ENCODE results near the gene PMF1. TPM values are rescaled to one million over a fixed set of nuclear protein-coding genes. Genes with fewer than 3 reads are reported as not detected.

Gene PMF1
- total and polyA plus RNA-seq, 5 experiments from 2014 or later = 49.1 to 79.9 (median 70.8) TPM

- POLR2A ChIA-PET = interaction anchor here (0.6 to 3.2 kb wide), 18 partner anchors 10 to 1008 kb away, joined by 3 to 21 read pairs (median 4); partner anchors contain the start of genes CCT3, CLK2, GLMP and MEF2D
- Mint-ChIP-seq H3K36me3 (peaks cover 0 to 22% (median 3%) of the 10 kb centered on the region in 3 donors), H3K4me3 (peak overlapping the region; percentile 93 to 100 (median 97)), H3K27me3 (no peaks in the 10 kb centered on the region), H3K27ac (peak overlapping the region; percentile 82 to 98 (median 94)), H3K9me3 (no peaks in the 10 kb centered on the region), H3K4me1 (peaks cover 28 to 54% (median 48%) of the 10 kb centered on the region in 4 donors)
- DNase-seq = peak in 3 of 10 donors; percentile 11 to 53 (median 13)
- no peak for ATAC-seq
These were observed 69.1 kb downstream of the PMF1 start for GRCh38 chr1:156281693-156282478.

GRCh38 chr1:156282479-156283222 is 69.8 kb downstream of the PMF1 start, which contains the start of gene SMG5:
SMG5 (minus strand) TSS chr1:156282825; CDS start chr1:156282680, 145 bp downstream.
- peaks cover 28 to 50% (median 47%) of the 10 kb centered on the region in 4 donors for H3K4me1 Mint-ChIP-seq
- peak within 1 kb of the TSS; percentile 92 to 98 (median 96) for H3K27ac Mint-ChIP-seq

GRCh38 chr1:156283521-156283920 is 70.7 kb downstream of the PMF1 start:
- H3K27me3 Mint-ChIP-seq = no peaks in the 10 kb centered on the region
- DNase-seq (no peak), ATAC-seq (no peak)
- peak overlapping the region; percentile 93 to 100 (median 97) for H3K4me3 Mint-ChIP-seq
- H3K36me3 Mint-ChIP-seq = peaks cover 0 to 6% (median 0%) of the 10 kb centered on the region in 3 donors
- H3K9me3 Mint-ChIP-seq = no peaks in the 10 kb centered on the region
- peaks cover 28 to 50% (median 45%) of the 10 kb centered on the region in 4 donors for H3K4me1 Mint-ChIP-seq
- POLR2A ChIA-PET = interaction anchor here (0.6 to 3.2 kb wide), 15 partner anchors 8 to 484 kb away, joined by 3 to 21 read pairs (median 4); partner anchors contain the start of genes CCT3, GLMP, MEF2D and PMF1
- H3K27ac Mint-ChIP-seq = peak overlapping the region; percentile 10 to 98 (median 96)

More at GRCh38 chr1:156282479-156283222, 69.8 kb downstream of the PMF1 start, which contains the start of gene SMG5:
- H3K9me3 Mint-ChIP-seq = no peaks in the 10 kb centered on the region
- POLR2A ChIA-PET = interaction anchor here (0.6 to 3.2 kb wide), 21 partner anchors 9 to 1009 kb away, joined by 3 to 21 read pairs (median 4); partner anchors contain the start of genes CCT3, CLK2, GLMP and MEF2D
- ATAC-seq = peak; percentile 94 to 95
- DNase-seq = peak; percentile 91 to 98 (median 96)
- peak within 1 kb of the TSS; percentile 93 to 100 (median 97) for H3K4me3 Mint-ChIP-seq
- peaks cover 0 to 15% (median 3%) of the 10 kb centered on the region in 3 donors for H3K36me3 Mint-ChIP-seq
- no peaks in the 10 kb centered on the region for H3K27me3 Mint-ChIP-seq

GRCh38 chr1:156284112-156284511 is 71.3 kb downstream of the PMF1 start, which contains the start of gene TMEM79:
TMEM79 (plus strand) TSS chr1:156284325; CDS start chr1:156285227, 902 bp downstream.
- no peak for DNase-seq
- H3K4me1 Mint-ChIP-seq = peaks cover 28 to 50% (median 45%) of the 10 kb centered on the region in 4 donors
- POLR2A ChIA-PET = interaction anchor here (0.5 to 3.2 kb wide), 5 partner anchors 10 to 316 kb away, joined by 3 to 21 read pairs (median 3); partner anchors contain the start of genes GLMP and MEF2D

GRCh38 chr1:156284757-156285156 is 72.0 kb downstream of the PMF1 start:
- no peak for ATAC-seq
- H3K4me1 Mint-ChIP-seq = peaks cover 28 to 49% (median 44%) of the 10 kb centered on the region in 4 donors
- no peak for DNase-seq
- no peaks in the 10 kb centered on the region for H3K27me3 Mint-ChIP-seq
- H3K27ac Mint-ChIP-seq = peak overlapping the region in 1 of 10 donors; percentile 31
- POLR2A ChIA-PET = interaction anchor here (1.0 to 3.2 kb wide), 2 partner anchors 10 to 14 kb away, joined by 3 to 21 read pairs; partner anchors contain the start of gene GLMP
- H3K9me3 Mint-ChIP-seq = no peaks in the 10 kb centered on the region
- H3K36me3 Mint-ChIP-seq = peaks cover 0 to 9% (median 0%) of the 10 kb centered on the region in 3 donors
- peak overlapping the region in 5 of 10 donors; percentile 22 to 58 (median 39) for H3K4me3 Mint-ChIP-seq

More at GRCh38 chr1:156284112-156284511, 71.3 kb downstream of the PMF1 start, which contains the start of gene TMEM79:
- no peaks in the 10 kb centered on the region for H3K27me3 Mint-ChIP-seq
- H3K4me3 Mint-ChIP-seq = peak within 1 kb of the TSS; percentile 93 to 100 (median 97)
- H3K27ac Mint-ChIP-seq = peak within 1 kb of the TSS; percentile 92 to 98 (median 96)
- peaks cover 0 to 5% (median 0%) of the 10 kb centered on the region in 3 donors for H3K36me3 Mint-ChIP-seq
- no peaks in the 10 kb centered on the region for H3K9me3 Mint-ChIP-seq
- ATAC-seq = no peak

GRCh38 chr1:156285437-156285836 is 72.6 kb downstream of the PMF1 start:
- Mint-ChIP-seq H3K9me3 (no peaks in the 10 kb centered on the region), H3K27ac (no peak overlapping the region), H3K4me3 (no peak overlapping the region), H3K27me3 (no peaks in the 10 kb centered on the region), H3K36me3 (peaks cover 0 to 14% (median 0%) of the 10 kb centered on the region in 3 donors), H3K4me1 (peaks cover 28 to 43% (median 39%) of the 10 kb centered on the region in 4 donors)
- DNase-seq = no peak
- no peak for ATAC-seq
- POLR2A ChIA-PET = no interaction called here

GRCh38 chr1:156286061-156286460 is 73.3 kb downstream of the PMF1 start:
- no peak for ATAC-seq
- no peak overlapping the region for H3K27ac Mint-ChIP-seq
- H3K4me3 Mint-ChIP-seq = peak overlapping the region in 1 of 10 donors; percentile 33
- peaks cover 25 to 36% (median 34%) of the 10 kb centered on the region in 4 donors for H3K4me1 Mint-ChIP-seq
- H3K9me3 Mint-ChIP-seq = no peaks in the 10 kb centered on the region
- POLR2A ChIA-PET = no interaction called here
- no peak for DNase-seq
- no peaks in the 10 kb centered on the region for H3K27me3 Mint-ChIP-seq
- peaks cover 0 to 14% (median 0%) of the 10 kb centered on the region in 3 donors for H3K36me3 Mint-ChIP-seq

Other genes starting within 250 kb of the PMF1 start
- gene ARHGEF2, start 234.5 kb upstream of the PMF1 start, total RNA-seq = 100 to 1,000 TPM; 204 to 210 TPM
- gene ARHGEF2, start 234.5 kb upstream of the PMF1 start, polyA plus RNA-seq = 10 to 100 TPM; 13.8 to 22.0 (median 15.8) TPM
- 100 to 1,000 TPM; 199 to 218 TPM for gene SSR2, start 192.1 kb upstream of the PMF1 start, total RNA-seq
- gene SSR2, start 192.1 kb upstream of the PMF1 start, polyA plus RNA-seq = 100 to 1,000 TPM; 345 to 396 (median 347) TPM
- 10 to 100 TPM; 31.6 to 34.8 TPM for gene UBQLN4, start 159.2 kb upstream of the PMF1 start, total RNA-seq
- 1 to 10 TPM; 6.9 to 9.7 (median 7.6) TPM for gene UBQLN4, start 159.2 kb upstream of the PMF1 start, polyA plus RNA-seq
- 10 to 100 TPM; 22.6 to 24.2 TPM for gene LAMTOR2, start 158.2 kb upstream of the PMF1 start, total RNA-seq
- gene LAMTOR2, start 158.2 kb upstream of the PMF1 start, polyA plus RNA-seq = 100 to 1,000 TPM in 1 of 3 donors, 10 to 100 TPM in 2; 89.1 to 102 (median 96.1) TPM
- gene RAB25, start 151.8 kb upstream of the PMF1 start, total RNA-seq = 1 to 10 TPM; 1.1 to 1.3 TPM
- 1 to 10 TPM in 1 of 3 donors, under 1 TPM in 2; 0.81 to 2.0 (median 0.96) TPM for gene RAB25, start 151.8 kb upstream of the PMF1 start, polyA plus RNA-seq
- gene MEX3A, start 130.5 kb upstream of the PMF1 start, total RNA-seq = under 1 TPM in 1 of 2 experiments, not detected in 1; 0.38 TPM
- not detected for gene MEX3A, start 130.5 kb upstream of the PMF1 start, polyA plus RNA-seq
- 1 to 10 TPM; 2.0 to 2.7 TPM for gene LMNA, start 98.3 kb upstream of the PMF1 start, total RNA-seq
- 1 to 10 TPM in 1 of 3 donors, under 1 TPM in 2; 0.62 to 4.0 (median 0.75) TPM for gene LMNA, start 98.3 kb upstream of the PMF1 start, polyA plus RNA-seq
- gene SEMA4A, start 59.4 kb upstream of the PMF1 start, total RNA-seq = 1 to 10 TPM; 1.2 TPM
- 1 to 10 TPM in 1 of 3 donors, under 1 TPM in 2; 0.16 to 1.4 (median 0.22) TPM for gene SEMA4A, start 59.4 kb upstream of the PMF1 start, polyA plus RNA-seq
- 10 to 100 TPM; 16.8 to 21.4 TPM for gene SLC25A44, start 18.9 kb upstream of the PMF1 start, total RNA-seq
- gene SLC25A44, start 18.9 kb upstream of the PMF1 start, polyA plus RNA-seq = 10 to 100 TPM in 1 of 3 donors, 1 to 10 TPM in 2; 6.0 to 16.4 (median 9.7) TPM
- gene BGLAP, start 29.2 kb downstream of the PMF1 start, total RNA-seq = 1 to 10 TPM; 6.5 to 7.8 TPM
- gene BGLAP, start 29.2 kb downstream of the PMF1 start, polyA plus RNA-seq = under 1 TPM in 1 of 3 donors, not detected in 2; 0.26 TPM
- gene PAQR6, start 35.0 kb downstream of the PMF1 start, total RNA-seq = 1 to 10 TPM; 2.8 to 3.0 TPM
- under 1 TPM; 0.15 to 0.21 (median 0.21) TPM for gene PAQR6, start 35.0 kb downstream of the PMF1 start, polyA plus RNA-seq
- gene SMG5, start 69.8 kb downstream of the PMF1 start, total RNA-seq = 10 to 100 TPM; 66.7 to 68.9 TPM
- 10 to 100 TPM in 2 of 3 donors, 1 to 10 TPM in 1; 9.5 to 28.4 (median 11.1) TPM for gene SMG5, start 69.8 kb downstream of the PMF1 start, polyA plus RNA-seq
- gene TMEM79, start 71.3 kb downstream of the PMF1 start, total RNA-seq = 10 to 100 TPM; 15.0 to 15.6 TPM
- gene TMEM79, start 71.3 kb downstream of the PMF1 start, polyA plus RNA-seq = 1 to 10 TPM; 2.5 to 9.6 (median 4.8) TPM
- gene GLMP, start 82.7 kb downstream of the PMF1 start, total RNA-seq = 10 to 100 TPM; 22.1 to 23.3 TPM
- gene GLMP, start 82.7 kb downstream of the PMF1 start, polyA plus RNA-seq = 10 to 100 TPM; 12.1 to 22.2 (median 17.3) TPM
- under 1 TPM in 1 of 2 experiments, not detected in 1; 0.78 TPM for gene VHLL, start 86.3 kb downstream of the PMF1 start, total RNA-seq
- gene VHLL, start 86.3 kb downstream of the PMF1 start, polyA plus RNA-seq = not detected
- gene CCT3, start 125.3 kb downstream of the PMF1 start, total RNA-seq = 100 to 1,000 TPM; 142 to 154 TPM
- 100 to 1,000 TPM; 232 to 270 (median 263) TPM for gene CCT3, start 125.3 kb downstream of the PMF1 start, polyA plus RNA-seq
- gene TSACC, start 125.5 kb downstream of the PMF1 start, total RNA-seq = not detected
- gene TSACC, start 125.5 kb downstream of the PMF1 start, polyA plus RNA-seq = 1 to 10 TPM in 1 of 3 donors, under 1 TPM in 2; 0.40 to 2.2 (median 0.83) TPM
- gene RHBG, start 156.2 kb downstream of the PMF1 start, total RNA-seq = not detected
- gene RHBG, start 156.2 kb downstream of the PMF1 start, polyA plus RNA-seq = not detected